ENCODE measurements around the gene ACER3. TPM values are rescaled to one million over a fixed set of nuclear protein-coding genes. Genes with fewer than 3 reads are reported as not detected.

ACER3 gene
- total and polyA plus RNA-seq, 2 experiments from 2014 or later = 6.2 to 26.5 TPM

GRCh38 chr11:77001613-77002012, 140.9 kb downstream of the ACER3 start:
- H3K27me3 Mint-ChIP-seq (ENCODE audit: insufficient read depth, low read depth, poor library complexity) = peaks cover under 1% of the 10 kb centered on the region
- no peak overlapping the region for H3K4me2 ChIP-seq
- DNase-seq (ENCODE audit: low spot score) (no peak), ATAC-seq (no peak)
- H3K4me3 ChIP-seq = no peak overlapping the region
- no peaks in the 10 kb centered on the region for H3K36me3 ChIP-seq (ENCODE audit: insufficient read depth)
- H3K27ac Mint-ChIP-seq = 0 out of 2 replicates have a peak overlapping the region, but pooled peaks have one; percentile 2
- no peaks in the 10 kb centered on the region for H3K9me2 ChIP-seq (ENCODE audit: insufficient read depth)
- peaks cover 5% of the 10 kb centered on the region; the same call in 2 of the 3 replicates for H3K36me3 Mint-ChIP-seq (ENCODE audit: low read depth)
- peaks cover 5% of the 10 kb centered on the region for H3K4me1 Mint-ChIP-seq
- H4K20me1 ChIP-seq (replicated peaks; ENCODE audit: insufficient read depth) = no peaks in the 10 kb centered on the region
- no peak overlapping the region for H3K4me3 Mint-ChIP-seq
- no peaks in the 10 kb centered on the region for H3K27me3 ChIP-seq (ENCODE audit: insufficient read depth)
- H3F3A ChIP-seq (replicated peaks; ENCODE audit: low read depth) = no peaks in the 10 kb centered on the region
- no peaks in the 10 kb centered on the region for H3K79me2 ChIP-seq (replicated peaks; ENCODE audit: insufficient read depth)
- peaks cover 9% of the 10 kb centered on the region; the same call in 1 of the 2 replicates for H3K4me1 ChIP-seq (ENCODE audit: insufficient read depth)
- H3K27ac ChIP-seq (ENCODE audit: low read depth) = no peak overlapping the region
- H2AFZ ChIP-seq = no peak overlapping the region
- TF ChIP-seq EZH2phosphoT487 (IDR thresholded peaks at IDR 0.05; ENCODE audit: unreplicated experiment) = no peak
- no peak for TF ChIP-seq POLR2AphosphoS5 (IDR thresholded peaks at IDR 0.05; ENCODE audit: low read depth)
- no peak for TF ChIP-seq STAT1 (IDR thresholded peaks at IDR 0.05; ENCODE audit: unreplicated experiment)
- TF ChIP-seq NANOG (IDR thresholded peaks at IDR 0.05; ENCODE audit: borderline replicate concordance) = no peak
- H3K9me3 Mint-ChIP-seq = no peaks in the 10 kb centered on the region; the same call in 2 of the 3 replicates

GRCh38 chr11:77002776-77003175, 142.1 kb downstream of the ACER3 start:
- peaks cover 5% of the 10 kb centered on the region; the same call in 2 of the 3 replicates for H3K36me3 Mint-ChIP-seq (ENCODE audit: low read depth)
- Histone ChIP-seq H3K4me1 (ENCODE audit: insufficient read depth) (peaks cover 7% of the 10 kb centered on the region; the same call in 1 of the 2 replicates), H3K79me2 (replicated peaks; ENCODE audit: insufficient read depth) (no peaks in the 10 kb centered on the region), H3K4me2 (no peak overlapping the region), H3K27ac (ENCODE audit: low read depth) (no peak overlapping the region), H4K20me1 (replicated peaks; ENCODE audit: insufficient read depth) (no peaks in the 10 kb centered on the region), H2AFZ (no peak overlapping the region), H3K27me3 (ENCODE audit: insufficient read depth) (no peaks in the 10 kb centered on the region), H3K36me3 (ENCODE audit: insufficient read depth) (no peaks in the 10 kb centered on the region), H3K4me3 (no peak overlapping the region), H3K9me2 (ENCODE audit: insufficient read depth) (no peaks in the 10 kb centered on the region; the same call in 1 of the 2 replicates), H3F3A (replicated peaks; ENCODE audit: low read depth) (no peaks in the 10 kb centered on the region)
- H3K27ac Mint-ChIP-seq = no peak overlapping the region
- peaks cover 2% of the 10 kb centered on the region for H3K27me3 Mint-ChIP-seq (ENCODE audit: insufficient read depth, low read depth, poor library complexity)
- peaks cover 5% of the 10 kb centered on the region for H3K4me1 Mint-ChIP-seq
- no peaks in the 10 kb centered on the region; the same call in 2 of the 3 replicates for H3K9me3 Mint-ChIP-seq
- DNase-seq (ENCODE audit: low spot score) (no peak), ATAC-seq (no peak)
- H3K4me3 Mint-ChIP-seq = no peak overlapping the region
- TF ChIP-seq CTCF (conservative IDR thresholded peaks at IDR 0.05; ENCODE audit: low read depth in 2 of 2) (no peak), ZNF462 (CRISPR knock-in tag; IDR thresholded peaks at IDR 0.05) (no peak), CREB1 (CRISPR knock-in tag; IDR thresholded peaks at IDR 0.05; ENCODE audit: low read depth) (no peak), REST (IDR thresholded peaks at IDR 0.05; ENCODE audit: unreplicated experiment) (no peak), NANOG (IDR thresholded peaks at IDR 0.05; ENCODE audit: borderline replicate concordance) (no peak), EZH2 (IDR thresholded peaks at IDR 0.05; ENCODE audit: low read depth, unreplicated experiment) (no peak)
